HG03095 (cell line): ENCODE data around the gene RPS15.
"Not testable (repeated sequence)": the region's sequence is repeated elsewhere in the genome, so short reads cannot be mapped to it uniquely, and the experiment has no call there.

Source experiments
- ATAC-seq: cut with Tn5 transposase; IDR thresholded peaks from one replicate; pipeline ENCODE4 v1.9.1; 2021; ENCODE audit warnings: moderate library complexity; ENCODE audit not compliant: unreplicated experiment

Gene RPS15

DNA sequence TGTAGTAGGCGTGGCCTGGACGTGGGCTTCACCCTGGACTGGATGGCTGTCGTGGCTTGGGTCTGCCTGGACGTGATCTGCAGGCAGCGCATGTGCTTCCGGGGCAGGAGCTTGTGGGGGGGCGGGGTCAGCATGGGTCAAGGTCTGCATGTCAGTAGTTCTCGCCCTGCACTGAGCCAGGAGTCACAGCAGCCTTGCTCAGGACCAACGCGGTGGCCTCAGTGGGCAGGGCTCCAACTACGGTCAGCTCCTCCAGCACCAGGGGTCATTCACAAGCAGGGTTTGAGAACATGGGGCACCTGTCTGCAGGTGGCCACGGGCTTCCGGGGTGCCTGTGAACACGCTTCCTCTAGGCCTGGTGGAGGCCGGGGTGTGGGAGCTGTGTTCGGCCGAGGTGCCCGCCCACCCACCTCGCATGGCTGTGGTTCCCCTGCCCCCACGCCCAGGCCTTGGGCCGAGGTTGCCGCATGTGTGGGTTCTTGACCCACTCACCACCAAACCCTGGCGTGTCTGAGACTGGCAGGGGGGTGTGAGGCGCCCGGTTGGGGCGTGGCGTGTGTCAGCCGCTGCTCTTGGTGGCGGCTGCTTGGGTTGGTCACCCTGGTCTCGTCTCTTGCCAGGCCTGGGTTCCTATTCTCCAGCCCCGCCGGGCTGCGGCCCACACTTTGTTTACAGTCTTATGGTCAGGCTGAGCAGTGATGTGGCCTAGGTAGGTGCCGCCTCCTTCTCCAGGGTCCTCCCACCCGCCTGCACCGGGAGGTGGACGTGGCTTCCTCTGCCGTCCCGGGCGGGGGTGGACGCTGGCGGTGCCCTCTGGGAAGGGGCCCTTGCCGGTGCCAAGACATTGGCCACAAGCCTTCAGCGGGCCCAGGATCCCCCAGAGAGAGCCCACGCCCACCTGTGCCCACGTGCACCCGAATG lies 4.8 kb upstream of the RPS15 start:
- ATAC-seq = no peak

DNA sequence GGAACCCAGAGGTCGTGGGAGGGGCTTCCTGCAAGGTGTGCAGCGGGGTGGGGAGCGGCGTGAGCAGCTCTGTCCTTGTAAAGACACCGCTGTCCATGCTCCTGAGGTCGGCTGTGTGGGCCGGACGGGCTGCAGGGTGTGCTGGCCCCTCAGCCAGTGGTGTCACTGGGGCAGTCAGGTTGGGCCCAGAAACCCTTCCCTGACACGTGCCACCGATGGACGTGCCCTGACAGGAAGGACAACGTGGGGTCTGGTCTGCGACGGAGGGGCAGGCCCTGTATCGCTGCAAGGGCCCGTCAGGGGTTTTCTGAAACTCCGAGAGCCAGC lies 4.2 kb upstream of the RPS15 start:
- ATAC-seq = no peak

DNA sequence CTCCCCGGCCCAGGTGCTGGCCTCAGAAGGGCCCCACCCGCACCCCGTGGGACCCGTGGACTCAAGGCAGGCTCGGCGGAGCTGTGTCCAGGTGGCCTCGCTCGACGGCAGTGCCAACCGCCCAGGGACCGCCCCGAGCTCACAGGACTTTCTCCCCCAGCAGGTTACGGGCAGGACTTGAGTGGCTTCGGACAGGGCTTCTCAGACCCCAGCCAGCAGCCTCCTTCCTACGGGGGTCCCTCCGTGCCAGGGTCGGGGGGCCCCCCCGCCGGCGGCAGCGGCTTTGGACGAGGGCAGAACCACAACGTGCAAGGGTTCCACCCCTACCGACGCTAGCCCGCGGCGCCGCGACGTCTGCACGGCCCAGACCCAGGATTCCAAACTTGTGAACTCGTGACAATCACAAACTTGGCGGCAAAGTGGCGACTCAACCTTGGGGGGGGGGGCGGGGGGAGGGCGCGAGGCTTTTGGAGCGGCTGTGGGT lies 3.6 kb upstream of the RPS15 start:
- no peak for ATAC-seq

DNA sequence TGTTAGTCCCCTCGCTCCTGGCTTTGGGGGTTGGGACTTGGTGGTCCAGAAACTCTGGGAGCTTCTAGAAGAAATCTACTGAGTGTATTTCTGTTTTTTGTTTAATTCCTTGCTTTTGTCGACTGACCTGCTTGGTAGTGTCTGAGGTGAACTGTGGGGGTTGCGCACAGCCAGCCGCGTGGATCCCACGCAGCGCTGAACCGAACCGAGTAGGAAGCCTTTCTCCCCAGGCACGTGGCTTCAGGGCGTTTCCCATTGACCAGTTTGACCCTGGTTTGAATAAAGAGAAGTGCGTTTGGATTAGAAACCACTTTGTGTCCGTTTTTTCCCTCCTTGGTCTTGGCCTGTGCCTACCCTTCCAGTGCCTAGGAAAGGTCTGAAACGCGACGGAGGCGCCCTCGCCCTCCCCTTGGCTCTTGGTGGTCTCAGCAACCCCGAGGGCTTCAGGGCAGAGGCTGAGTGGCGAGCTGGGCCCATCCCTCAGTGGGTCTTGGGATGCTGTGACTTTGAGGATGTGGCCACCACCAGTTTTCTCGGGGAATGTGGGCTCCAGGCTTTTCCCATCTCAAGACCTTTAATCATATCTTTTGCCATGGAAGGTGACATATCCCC lies 2.7 kb upstream of the RPS15 start:
- no peak for ATAC-seq

DNA sequence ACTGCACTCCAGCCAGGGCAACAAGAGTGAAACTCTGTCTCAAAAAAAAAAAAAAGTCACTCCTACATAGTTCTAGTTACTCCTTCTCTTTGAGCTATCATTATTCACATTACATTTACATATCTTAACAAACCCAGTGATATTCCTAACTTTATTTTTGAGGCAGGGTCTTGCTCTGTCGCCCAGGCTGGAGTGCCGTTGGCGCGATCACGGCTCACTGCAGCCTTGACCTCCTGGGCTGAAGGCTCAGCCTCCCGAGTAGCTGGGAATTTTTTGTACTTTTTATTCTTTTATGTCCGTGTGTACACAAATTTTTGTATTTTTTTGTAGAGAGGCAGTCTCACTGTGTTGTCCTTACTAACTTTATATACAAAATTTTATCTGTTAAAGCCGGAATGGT lies 587 bp upstream of the RPS15 start:
- no peak for ATAC-seq

DNA sequence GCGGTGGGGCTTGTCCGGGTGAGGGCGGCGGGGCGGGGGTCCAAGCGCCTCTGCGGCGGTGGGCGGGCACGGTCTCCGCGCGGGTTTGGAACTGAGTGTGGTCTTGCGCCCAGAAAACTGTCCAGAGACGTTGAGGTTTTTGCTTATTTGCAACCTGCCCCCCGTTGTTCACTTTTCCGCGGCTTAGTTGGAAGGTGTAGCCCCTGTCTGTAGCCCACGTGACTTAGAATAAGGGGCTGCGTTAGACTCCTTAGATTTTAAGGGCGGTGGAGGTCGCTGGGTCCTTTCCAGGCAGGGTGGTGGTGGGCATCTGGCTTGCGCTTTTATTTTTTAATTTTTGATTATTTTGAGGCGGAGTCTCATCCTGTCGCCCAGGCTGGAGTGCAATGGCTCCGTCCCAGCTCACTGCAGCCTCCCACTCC lies 748 bp downstream of the RPS15 start:
- no peak for ATAC-seq

DNA sequence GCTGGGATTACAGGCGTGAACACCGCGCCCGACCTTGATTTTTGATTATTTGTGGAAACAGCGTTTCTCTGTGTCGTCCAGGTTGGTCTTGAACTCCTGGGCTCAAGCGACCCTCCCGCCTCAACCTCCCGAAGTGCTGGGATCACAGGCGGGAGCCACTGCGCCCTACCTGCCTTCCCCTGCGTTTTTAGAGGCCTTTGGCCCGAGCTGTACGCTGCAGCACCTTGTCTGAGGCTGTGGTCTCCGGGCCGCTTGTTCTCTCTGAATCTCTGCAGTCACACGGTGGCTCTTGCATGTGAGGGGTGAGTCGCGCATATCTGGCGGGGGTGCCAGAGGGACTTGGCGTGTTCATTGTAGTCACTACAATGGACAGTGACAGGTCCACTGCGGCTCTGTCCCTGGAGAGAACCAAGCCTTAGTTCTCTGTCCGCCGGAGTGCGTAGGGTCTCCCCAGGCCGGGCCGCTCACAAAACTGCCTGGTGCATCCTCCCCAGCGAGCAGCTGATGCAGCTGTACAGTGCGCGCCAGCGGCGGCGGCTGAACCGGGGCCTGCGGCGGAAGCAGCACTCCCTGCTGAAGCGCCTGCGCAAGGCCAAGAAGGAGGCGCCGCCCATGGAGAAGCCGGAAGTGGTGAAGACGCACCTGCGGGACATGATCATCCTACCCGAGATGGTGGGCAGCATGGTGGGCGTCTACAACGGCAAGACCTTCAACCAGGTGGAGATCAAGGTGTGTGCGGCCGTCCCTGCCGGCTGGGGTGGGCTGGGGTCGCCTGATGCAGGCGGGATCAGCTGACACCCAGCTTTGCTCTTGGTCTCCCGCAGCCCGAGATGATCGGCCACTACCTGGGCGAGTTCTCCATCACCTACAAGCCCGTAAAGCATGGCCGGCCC lies 1.6 kb downstream of the RPS15 start:
- not testable (repeated sequence) for ATAC-seq

DNA sequence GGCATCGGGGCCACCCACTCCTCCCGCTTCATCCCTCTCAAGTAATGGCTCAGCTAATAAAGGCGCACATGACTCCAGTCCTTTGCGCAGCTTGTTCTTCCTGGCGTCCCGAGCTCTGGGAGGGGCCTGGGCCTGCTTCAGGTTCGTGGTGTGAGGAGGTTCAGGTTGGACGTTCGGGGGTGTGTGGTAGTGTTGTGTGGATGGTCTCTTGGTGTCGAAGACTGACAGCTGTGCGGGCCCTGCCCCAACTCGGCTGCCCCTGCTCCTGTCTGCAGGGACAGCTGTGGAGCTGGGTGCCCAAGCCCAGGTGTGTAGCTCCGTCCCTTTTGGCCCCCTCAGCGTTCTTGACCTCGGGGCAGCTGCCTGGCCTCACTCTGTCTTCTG lies 2.2 kb downstream of the RPS15 start:
- ATAC-seq = no peak

DNA sequence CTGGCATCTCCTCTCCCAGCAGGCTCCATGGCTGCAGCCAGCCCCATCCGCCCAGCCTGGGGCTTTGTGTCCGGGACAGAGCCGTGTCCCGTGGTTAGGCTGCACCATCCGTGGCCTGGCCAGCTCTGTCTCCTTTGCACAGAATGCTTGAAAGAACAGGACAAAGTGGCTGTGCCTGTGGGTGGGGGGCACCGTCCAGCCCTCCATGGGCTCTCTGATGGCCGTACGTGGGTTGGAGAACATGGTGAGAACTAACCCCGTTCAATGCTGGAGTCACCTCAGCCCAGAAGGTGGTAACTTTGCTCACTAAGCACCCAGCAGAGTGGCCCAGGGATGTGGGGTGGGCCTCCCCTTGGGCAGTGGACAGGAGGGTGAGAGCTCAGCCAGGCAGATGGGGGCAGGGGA lies 2.8 kb downstream of the RPS15 start:
- no peak for ATAC-seq

DNA sequence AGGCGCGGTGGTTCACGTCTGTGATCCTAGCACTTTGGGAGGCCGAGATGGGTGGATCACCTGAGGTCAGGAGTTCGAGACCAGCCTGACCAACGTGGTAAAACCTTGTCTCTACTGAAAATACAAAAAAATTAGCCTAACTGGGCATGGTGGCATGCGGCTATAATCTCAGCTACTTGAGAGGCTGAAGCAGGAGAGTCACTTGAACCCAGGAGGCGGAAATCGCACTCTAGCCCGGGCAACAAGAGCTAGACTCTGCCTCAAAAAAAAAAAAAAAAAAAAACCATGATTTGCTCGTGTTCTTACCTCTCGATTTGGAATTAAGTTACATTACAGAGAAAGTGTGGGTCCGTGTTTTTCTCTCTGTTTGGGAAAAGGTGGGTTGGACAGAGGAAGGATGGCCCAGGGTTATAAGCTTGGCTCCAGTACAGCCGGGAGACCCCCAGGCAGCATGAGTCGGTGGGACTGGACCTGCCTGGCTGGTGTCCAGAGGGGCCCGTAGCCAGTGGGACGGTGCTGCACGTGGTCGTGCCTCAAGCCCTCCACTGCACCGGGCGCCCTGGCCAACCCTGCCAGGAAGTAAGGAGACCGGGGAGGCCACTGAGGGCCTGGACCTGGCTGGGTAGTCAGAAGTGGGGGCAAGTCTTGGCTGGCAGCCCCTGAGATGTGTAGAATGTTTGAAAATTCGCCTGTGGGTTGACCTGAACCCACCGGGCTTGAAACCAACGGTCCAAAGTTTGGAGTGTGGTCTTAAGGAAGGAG lies 3.7 kb downstream of the RPS15 start:
- ATAC-seq = no peak

DNA sequence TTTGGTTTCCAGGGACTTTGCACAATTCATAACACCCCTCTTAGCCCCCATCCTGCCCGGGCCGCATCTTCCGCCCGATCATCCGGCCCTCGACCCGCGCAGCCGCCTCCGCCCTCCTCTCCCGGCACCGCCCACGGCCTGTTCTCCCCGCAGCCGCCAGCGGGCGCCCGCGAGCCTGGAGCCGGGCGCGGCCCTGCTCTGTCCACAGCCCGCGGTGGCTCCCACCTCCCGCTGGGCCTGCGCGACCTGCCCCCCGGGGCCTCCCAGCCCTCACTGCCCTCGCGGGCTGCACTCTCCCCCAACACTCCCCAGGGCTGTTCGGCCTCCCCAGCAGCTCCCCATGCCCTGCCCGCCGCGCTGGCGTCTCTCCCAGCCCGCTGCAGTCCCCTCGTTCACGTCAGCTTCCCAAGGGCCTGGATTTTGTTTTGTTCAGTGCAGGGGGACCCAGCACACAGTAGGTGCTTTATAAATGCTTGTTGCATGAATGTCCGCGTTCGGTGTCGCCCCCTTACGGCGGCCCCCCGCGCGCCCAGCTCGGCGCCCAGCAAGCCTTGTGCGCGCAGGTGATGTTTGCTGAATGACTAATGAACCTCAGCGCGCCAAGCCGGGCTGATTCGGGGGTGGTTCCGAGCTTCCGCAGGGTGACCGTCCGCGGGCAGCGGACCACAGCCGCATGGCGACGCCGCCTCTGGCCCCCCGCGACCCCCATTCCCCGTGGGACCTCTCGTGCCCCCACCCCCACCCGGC lies 7.2 kb downstream of the RPS15 start:
- peak; percentile 70 for ATAC-seq

DNA sequence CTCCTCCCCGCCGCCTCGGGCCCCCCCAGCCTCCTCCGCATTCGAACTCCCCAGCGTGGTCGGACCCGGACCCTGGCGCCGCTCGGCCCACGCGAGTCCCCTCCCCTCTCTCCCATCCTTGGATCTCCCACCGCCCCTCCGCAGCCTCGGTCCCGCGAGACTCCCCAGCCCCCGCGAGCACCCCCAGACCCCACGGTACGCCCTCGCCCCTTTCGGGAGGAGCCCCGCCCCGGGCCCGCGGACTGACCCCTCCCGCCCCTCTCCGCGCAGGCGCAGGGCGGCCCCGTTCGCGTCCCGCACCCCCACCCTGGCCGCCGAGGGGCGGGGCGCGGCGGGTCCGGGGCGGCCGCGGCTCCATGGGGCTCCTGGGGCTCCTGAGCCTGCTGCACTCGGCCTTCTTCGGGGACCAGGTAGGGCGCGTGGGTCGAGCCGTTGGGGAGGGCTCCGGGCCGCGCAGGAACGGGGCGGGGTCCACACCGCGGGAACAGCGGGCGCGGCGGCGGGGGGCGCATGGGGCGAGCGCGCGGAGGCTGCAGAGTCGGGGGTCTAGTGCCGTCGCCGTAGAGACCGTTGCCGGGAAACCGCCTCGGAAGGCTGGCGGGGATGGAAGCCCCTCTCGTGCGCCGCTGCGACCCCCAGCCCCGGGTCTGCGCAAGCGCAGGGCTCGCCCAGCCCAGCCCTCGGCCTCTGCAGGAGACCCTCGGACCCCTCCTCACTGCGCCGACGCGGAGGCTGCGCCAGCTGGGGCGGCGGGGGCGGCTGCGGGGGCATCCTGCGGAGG lies 7.9 kb downstream of the RPS15 start:
- no peak for ATAC-seq

DNA sequence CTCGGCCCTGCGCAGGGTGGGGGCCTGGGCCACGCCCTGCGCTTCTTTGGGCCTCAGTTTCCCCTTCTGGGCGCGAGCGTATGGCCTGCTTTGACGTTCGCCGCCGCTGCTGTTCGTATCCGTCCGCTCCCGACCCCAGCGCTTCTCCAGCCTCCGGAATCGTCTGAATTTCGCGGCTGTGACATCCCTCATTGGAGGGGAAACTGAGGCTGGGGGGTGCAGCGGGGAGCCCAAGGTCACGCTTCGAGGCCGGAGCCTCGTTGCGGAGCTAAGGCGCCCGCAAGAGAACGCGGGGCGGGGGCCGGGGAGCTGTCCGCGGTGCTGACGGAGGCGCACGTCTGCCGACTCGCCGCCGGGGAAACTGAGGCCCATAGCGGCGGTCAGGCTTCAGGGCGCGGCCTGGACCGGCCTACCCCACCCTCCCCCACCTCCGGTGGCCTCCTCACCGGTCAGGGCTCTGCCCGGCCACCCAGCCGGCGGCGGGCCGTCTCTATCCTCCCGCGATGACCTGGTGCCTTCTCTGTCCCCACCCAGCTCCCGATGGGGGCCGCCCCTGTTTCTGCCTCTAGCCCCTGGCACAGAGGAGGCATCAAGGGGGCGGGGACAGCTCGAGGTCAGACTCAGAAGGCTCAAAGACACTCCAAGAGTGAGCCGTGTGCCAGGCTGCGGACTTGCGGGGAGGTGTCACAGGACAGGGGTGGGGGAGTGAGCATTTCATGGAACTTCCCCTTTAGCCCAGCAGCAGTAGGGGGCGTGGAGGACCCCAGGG lies 8.7 kb downstream of the RPS15 start:
- no peak for ATAC-seq

DNA sequence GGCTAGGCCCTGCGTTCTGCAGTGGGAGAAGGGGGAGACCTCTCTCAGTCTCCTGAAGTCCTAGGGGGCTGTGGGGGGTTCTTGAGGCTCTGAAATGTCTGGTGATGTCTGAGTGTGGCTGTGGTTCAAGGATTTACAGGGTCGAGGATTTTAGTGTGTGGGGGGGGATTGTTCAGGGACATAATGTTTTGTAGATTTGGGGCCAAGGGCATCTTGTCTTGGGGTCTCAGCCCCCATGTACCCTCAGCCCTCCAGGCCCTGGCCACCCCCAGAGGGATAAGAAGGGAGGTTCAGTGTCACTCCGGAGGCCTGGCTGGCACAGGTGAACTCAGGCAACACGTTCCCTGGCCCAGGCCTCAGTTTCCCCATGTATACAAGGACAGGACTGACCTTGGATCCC lies 9.3 kb downstream of the RPS15 start:
- no peak for ATAC-seq

DNA sequence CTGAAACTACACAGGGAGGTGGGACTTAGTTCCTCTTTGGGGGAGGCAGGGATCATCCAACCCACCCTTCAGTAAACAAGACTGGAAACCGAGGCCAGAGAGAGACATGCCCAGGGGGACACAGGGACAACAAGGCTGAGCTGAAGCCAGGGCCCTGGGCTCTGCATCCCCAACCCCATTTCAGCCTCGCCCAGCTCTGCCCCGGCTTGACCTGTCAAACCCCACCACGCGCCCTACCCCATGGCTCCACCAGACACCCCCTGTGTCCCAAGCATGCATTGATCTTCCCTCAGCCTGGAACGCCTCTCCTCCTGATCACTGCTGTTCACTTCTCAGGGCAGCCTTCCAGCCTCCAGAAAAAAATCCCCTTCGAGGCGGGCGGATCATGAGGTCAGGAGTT lies 9.7 kb downstream of the RPS15 start:
- ATAC-seq = no peak

DNA sequence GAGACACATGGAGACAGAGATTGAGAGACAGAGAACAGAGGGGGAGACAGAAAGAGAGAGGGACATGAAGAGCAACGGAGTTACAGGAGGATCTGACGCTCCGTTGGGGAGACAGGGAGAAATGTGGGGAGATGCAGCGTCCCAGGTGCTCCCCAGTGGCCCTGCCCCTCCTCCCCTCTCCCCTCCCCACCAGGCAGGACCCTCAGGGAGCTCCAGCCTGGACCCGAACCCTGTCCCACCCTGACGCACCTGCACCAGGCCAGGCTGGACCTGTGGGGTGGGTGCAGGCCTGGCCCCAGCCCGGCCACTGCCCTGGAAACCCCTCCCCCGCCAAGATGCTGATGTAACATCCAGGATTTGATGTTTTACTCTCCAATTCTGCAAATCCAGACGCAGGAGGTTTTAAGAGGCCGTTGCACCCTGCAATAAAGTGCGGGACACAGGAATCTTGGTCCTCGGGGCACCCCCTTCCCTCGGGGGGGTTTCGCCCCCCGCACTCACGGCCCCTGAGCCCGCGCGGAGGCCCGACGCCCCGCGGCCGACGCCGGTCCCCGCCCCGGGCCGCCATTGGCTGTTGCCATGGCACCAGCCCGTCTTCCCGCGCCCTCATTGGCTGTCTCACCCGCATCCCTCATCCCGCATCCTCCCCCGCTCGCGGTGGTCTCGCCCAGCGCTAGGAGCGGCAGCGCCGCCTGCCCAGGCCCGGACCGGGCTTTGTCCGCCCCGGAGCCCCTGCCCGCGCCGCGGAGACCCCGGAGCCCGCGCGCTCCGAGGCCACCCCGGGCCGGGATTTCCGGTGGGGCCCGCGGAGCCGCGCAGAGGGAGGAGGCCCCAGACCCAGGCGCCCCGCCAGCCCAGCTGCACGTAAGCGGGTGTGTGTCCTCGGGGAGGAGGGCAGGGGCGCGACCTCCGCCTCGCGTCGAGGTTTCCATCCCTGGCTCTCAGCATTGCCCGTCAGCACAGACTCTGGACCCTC lies 11.6 kb downstream of the RPS15 start, which contains the start of gene APC2:
TSS of gene APC2 (plus strand) at position 655 of the 976 bp plus-strand sequence. CDS start 2,881 bp downstream, outside the sequence.
- ATAC-seq = no peak
